Measurements from ENCODE around the gene FBXL2.
A peak's percentile ranks its signal among the peaks of the same experiment; 100 is the strongest.

FBXL2 gene

GRCh38 chr3:33315826-33316225, 38.6 kb downstream of the FBXL2 start:
- intact Hi-C loops (cut with DNase I; ENCODE audit: low total_unique reads) = no loop called here
- TF ChIP-seq CTCF (IDR thresholded peaks at IDR 0.05) = no peak
- Histone ChIP-seq H3K4me3 (no peak overlapping the region), H3K9me3 (peaks cover 0 to 5% (median under 1%) of the 10 kb centered on the region in 3 donors), H3K27me3 (no peaks in the 10 kb centered on the region), H3K4me1 (no peaks in the 10 kb centered on the region), H3K36me3 (peaks cover 4 to 11% (median 6%) of the 10 kb centered on the region in 3 donors), H3K27ac (no peak overlapping the region)
- DNase-seq = no peak

DNA sequence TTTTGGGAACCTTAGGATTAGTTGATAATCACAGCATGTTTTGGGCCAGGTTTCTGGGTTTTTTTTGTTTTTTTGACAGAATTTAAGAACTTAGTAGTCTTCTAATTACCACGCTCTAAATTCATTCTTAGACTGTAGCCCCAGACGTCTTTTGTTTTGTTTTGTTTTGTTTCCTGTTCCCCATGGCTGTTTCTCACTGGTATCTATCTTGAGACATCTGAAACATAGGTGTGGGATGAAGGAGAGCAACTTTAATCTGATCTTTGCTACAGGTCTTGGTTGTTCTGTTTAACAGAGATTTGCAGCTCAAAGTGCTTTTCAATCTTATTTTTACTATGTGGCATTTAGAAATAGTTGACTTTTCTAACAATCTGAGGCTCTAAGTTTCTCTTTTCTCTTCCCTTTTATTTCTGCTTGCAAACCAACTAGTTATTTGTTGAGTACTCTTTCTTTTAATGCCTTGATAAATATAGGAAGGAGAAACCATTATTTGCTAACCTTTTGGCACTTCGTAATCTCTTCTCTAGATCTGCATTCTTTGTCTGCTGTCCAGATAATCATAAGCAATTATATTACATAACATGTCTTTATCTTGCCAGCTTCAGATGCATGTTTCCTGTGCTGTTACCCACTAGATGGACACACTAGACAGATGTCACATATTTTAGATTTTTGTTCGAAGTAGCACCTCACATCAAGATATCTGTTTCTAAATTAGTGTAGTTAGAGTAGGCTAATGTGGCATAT, 40.9 kb downstream of the FBXL2 start:
- intact Hi-C loops (cut with DNase I; ENCODE audit: low total_unique reads) = no loop called here
- peaks cover 0 to 6% (median 0%) of the 10 kb centered on the region in 3 donors for H3K36me3 ChIP-seq
- no peak overlapping the region for H3K4me3 ChIP-seq
- DNase-seq = no peak
- no peaks in the 10 kb centered on the region for H3K27me3 ChIP-seq
- no peak for TF ChIP-seq CTCF (IDR thresholded peaks at IDR 0.05)
- H3K9me3 ChIP-seq = no peaks in the 10 kb centered on the region
- no peak overlapping the region for H3K27ac ChIP-seq
- H3K4me1 ChIP-seq = no peaks in the 10 kb centered on the region

GRCh38 chr3:33318710-33319380, 41.6 kb downstream of the FBXL2 start:
- H3K4me1 ChIP-seq = no peaks in the 10 kb centered on the region
- DNase-seq = no peak
- intact Hi-C loops (cut with DNase I; ENCODE audit: low total_unique reads) = no loop called here

DNA sequence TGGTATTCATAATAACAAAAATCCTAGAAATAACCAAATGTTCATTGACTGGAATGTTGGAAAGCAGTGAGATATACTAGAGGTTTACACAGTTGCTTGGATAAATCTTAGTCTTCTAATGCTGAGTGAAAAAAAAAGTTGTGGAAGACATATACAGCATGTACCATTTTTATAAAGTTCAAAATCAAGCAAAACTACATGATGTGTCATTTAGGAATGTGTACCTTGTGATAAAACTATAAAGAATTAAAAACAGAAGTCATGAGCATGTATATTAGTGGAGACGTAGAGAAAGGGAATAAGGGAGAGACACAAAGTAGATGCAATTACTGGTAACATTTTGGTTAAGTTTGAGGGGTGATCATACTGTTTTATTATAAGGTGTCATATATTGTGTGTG, 45.2 kb downstream of the FBXL2 start:
- no peak overlapping the region for H3K27ac ChIP-seq
- intact Hi-C loops (cut with DNase I; ENCODE audit: low total_unique reads) = no loop called here
- no peaks in the 10 kb centered on the region for H3K27me3 ChIP-seq
- H3K4me1 ChIP-seq = no peaks in the 10 kb centered on the region
- H3K4me3 ChIP-seq = no peak overlapping the region
- no peak for DNase-seq
- TF ChIP-seq CTCF (IDR thresholded peaks at IDR 0.05) = no peak
- H3K9me3 ChIP-seq = no peaks in the 10 kb centered on the region
- peaks cover 0 to 6% (median 0%) of the 10 kb centered on the region in 3 donors for H3K36me3 ChIP-seq

More at GRCh38 chr3:33318710-33319380, 41.6 kb downstream of the FBXL2 start:
- Histone ChIP-seq H3K4me3 (no peak overlapping the region), H3K9me3 (no peaks in the 10 kb centered on the region), H3K27ac (no peak overlapping the region), H3K27me3 (no peaks in the 10 kb centered on the region), H3K36me3 (peaks cover 0 to 6% (median 0%) of the 10 kb centered on the region in 3 donors)
- TF ChIP-seq CTCF (IDR thresholded peaks at IDR 0.05) = peak in 1 of 2 experiments; percentile 14

DNA sequence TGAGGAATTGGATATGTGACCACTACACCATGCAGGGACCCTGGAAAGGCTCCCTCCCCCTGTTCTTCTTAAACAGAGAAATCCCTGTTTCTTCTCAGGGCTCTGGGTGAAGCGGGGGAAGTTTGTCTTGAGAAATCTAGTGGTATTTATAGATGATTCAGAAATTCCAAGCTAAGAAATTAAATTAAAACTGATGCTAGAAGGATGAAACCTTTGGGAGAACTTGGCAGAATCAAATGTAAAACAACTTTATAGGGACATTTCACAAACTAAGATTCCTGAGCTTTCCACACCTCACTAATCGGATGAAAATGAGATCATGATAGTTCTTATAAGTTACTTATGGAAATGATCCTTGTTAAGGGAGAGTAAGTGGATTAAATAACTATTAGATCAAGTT, 54.2 kb downstream of the FBXL2 start:
- no peak overlapping the region for H3K4me3 ChIP-seq
- H3K27ac ChIP-seq = peak overlapping the region; percentile 2 to 27
- intact Hi-C loops (cut with DNase I; ENCODE audit: low total_unique reads) = no loop called here
- no peak for TF ChIP-seq CTCF (IDR thresholded peaks at IDR 0.05)
- peaks cover 0 to 25% (median 5%) of the 10 kb centered on the region in 4 donors for H3K4me1 ChIP-seq
- H3K36me3 ChIP-seq = no peaks in the 10 kb centered on the region
- H3K9me3 ChIP-seq = peaks cover 0 to 6% (median 0%) of the 10 kb centered on the region in 3 donors
- no peaks in the 10 kb centered on the region for H3K27me3 ChIP-seq
- no peak for DNase-seq

Measured in tibial artery (tissue), 4 donors.